GM21723 (cell line): ENCODE measurements around the gene MOB1A.
"Not testable (repeated sequence)": the region's sequence is repeated elsewhere in the genome, so short reads cannot be mapped to it uniquely, and the experiment has no call there.

ENCODE experiments used
- ATAC-seq: cut with Tn5 transposase; IDR thresholded peaks from one replicate; pipeline ENCODE4 v1.9.1; 2021; ENCODE audit warnings: mild to moderate bottlenecking, moderate library complexity; ENCODE audit not compliant: unreplicated experiment

Gene MOB1A

GRCh38 chr2:74149570-74150319 lies 28.9 kb downstream of the MOB1A start:
- no peak for ATAC-seq

- ATAC-seq, result no peak
Observed at GRCh38 chr2:74149247-74149525, 29.5 kb downstream of the MOB1A start.

GRCh38 chr2:74148457-74149246 lies 30.0 kb downstream of the MOB1A start:
- no peak for ATAC-seq

- ATAC-seq, result peak; percentile 86
Observed at GRCh38 chr2:74147727-74148456, 30.8 kb downstream of the MOB1A start, which contains the start of gene BOLA3. Gene BOLA3, minus strand, starts transcription at chr2:74147912. Its CDS starts 38 bp downstream, at chr2:74147874.

- ATAC-seq, result no peak
Observed at GRCh38 chr2:74146929-74147726, 31.6 kb downstream of the MOB1A start.

GRCh38 chr2:74142340-74142739 lies 36.3 kb downstream of the MOB1A start:
- ATAC-seq, result no peak

- no peak for ATAC-seq
Observed at GRCh38 chr2:74138600-74139323, 39.9 kb downstream of the MOB1A start.

GRCh38 chr2:74137651-74138599 lies 40.8 kb downstream of the MOB1A start:
- ATAC-seq, result no peak

- no peak for ATAC-seq
Observed at GRCh38 chr2:74131901-74132300, 46.8 kb downstream of the MOB1A start.

GRCh38 chr2:74130211-74130995 lies 48.3 kb downstream of the MOB1A start:
- ATAC-seq, result no peak

GRCh38 chr2:74128206-74128605 lies 50.5 kb downstream of the MOB1A start:
- ATAC-seq, result no peak

GRCh38 chr2:74123955-74124354 lies 54.7 kb downstream of the MOB1A start:
- ATAC-seq, result not testable (repeated sequence)

GRCh38 chr2:74121846-74122245 lies 56.8 kb downstream of the MOB1A start:
- ATAC-seq, result not testable (repeated sequence)

GRCh38 chr2:74119912-74120825 lies 58.5 kb downstream of the MOB1A start:
- peak; percentile 97 for ATAC-seq

- no peak for ATAC-seq
Observed at GRCh38 chr2:74119339-74119738, 59.3 kb downstream of the MOB1A start.

GRCh38 chr2:74111380-74111779 lies 67.3 kb downstream of the MOB1A start:
- no peak for ATAC-seq

- no peak for ATAC-seq
Observed at GRCh38 chr2:74110537-74110936, 68.1 kb downstream of the MOB1A start.
